HG02642 (cell line): ENCODE measurements around the gene PRKAG2.

Source experiments
- ATAC-seq: cut with Tn5 transposase; IDR thresholded peaks from one replicate; pipeline ENCODE4 v1.9.1; 2021; ENCODE audit warnings: mild to moderate bottlenecking; ENCODE audit not compliant: unreplicated experiment, poor library complexity

PRKAG2 gene

DNA sequence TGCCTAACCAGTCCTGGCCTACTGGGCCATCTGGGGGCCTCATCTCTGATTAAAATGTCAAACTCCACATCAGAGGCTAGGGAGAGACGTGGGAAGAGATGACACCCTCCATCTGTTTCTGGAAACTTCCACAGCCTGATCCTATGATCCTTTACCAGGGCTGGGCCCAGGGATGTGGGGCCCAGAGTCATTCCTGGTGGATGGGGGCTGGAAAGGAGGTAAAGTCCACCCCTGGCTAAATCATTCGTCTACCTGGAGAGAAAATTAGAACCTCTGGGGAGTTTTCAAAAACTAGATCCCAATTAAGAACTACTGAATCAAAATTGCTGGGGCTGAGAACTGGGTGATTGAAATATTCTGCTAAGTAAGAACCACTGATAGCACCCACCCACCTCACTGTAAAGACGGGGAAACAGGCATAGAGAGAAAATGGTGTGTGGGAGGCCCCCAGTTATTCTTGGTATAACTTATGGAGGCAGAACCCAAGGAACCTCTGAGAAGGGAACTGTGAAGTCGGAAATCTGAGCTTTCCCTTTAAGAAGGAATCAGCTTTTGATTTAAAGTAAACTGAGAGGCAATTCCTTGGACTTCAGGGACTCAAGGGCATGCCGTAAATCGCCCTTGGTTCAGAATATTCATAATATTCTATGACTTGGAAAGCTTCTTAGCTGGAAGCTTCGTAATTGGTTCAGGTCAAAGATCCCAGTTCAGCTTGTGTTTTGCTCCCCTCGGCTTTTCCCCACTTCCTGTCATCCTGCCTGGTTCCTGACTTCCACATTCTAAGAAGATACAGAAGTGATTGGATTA, 53.1 kb downstream of the PRKAG2 start:
- ATAC-seq = no peak

DNA sequence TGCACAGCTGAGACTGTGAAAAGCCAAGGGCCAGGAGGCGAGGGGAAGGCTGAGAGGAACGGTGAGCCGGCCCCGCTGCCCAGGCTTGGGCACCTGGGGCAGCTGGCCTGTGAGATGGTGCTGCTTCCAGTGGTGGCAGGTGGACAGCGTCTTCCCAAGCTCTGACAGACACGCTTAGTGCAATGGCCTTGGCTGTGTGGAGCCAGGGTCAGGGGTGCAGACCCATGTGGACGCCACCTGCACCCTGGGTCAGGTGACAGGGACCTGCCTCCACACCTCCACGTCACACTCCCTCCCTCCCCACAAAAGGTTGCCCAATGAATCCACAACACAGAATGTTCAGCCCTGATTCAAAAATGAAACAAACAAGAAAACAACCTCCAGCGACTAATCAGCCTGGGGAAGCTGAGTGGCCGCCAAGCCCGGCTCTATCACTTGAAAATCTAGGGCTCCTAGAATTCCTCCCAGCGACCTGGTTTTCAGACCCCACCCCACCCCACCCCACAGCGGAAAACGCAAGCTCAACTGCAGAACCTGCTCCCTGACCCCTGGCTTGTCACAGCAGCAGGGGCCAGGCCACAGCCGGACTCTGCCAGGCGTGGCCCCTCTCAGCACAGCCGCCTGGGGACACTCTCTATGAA, 54.3 kb downstream of the PRKAG2 start:
- no peak for ATAC-seq

DNA sequence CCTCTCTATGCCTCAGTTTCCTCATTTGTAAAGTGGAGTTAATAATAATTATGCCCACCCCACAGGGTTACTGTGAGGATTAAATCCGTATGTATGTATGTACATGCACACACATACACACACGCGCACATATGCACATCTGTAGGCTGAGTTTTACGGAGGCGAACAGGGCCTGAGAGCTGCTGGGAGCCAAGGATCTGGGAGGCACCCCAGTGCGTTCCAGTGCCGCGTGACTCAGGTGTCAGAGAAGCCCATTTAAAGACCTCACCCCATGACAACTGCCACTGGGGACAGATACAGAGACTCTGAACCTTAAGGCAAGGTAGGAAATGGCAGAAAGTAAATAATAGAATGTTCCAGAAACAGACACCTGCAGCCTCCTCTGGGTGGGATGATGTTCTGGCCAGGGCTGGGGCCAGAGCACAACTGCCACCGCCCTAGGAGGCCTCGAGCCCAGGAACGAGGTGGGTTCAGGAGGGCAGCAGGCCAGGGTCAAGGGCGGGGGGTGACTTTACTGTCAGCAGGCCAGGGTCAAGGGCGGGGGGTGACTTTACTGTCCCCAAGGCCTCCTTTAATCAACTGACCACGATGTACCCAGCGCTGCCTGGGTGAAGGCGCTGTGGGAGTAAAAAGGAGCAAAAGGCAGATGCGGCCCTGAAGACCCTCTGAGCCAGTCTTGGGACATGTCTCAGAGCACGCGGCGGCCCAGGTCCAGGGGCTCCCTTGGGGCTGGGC, 54.9 kb downstream of the PRKAG2 start:
- no peak for ATAC-seq

DNA sequence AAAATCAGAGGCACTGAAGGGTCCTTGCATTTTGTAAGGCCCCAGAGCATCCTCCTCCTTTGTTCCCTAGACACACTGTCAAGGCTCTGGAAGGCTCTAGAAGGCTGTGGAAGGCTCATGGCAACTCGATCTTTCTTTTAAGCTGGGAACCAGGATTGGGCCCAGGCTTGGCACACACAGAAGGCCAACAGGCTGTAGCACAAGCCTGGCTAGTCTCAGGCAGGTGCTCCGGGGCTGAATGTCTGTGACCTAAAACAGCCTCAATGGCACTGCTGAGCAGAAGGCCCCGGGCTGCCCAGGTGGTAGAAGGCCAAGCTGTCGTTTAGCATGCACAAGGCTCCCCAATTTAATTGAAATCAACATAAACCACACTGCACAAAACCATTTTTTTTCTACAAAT, 55.7 kb downstream of the PRKAG2 start:
- no peak for ATAC-seq

DNA sequence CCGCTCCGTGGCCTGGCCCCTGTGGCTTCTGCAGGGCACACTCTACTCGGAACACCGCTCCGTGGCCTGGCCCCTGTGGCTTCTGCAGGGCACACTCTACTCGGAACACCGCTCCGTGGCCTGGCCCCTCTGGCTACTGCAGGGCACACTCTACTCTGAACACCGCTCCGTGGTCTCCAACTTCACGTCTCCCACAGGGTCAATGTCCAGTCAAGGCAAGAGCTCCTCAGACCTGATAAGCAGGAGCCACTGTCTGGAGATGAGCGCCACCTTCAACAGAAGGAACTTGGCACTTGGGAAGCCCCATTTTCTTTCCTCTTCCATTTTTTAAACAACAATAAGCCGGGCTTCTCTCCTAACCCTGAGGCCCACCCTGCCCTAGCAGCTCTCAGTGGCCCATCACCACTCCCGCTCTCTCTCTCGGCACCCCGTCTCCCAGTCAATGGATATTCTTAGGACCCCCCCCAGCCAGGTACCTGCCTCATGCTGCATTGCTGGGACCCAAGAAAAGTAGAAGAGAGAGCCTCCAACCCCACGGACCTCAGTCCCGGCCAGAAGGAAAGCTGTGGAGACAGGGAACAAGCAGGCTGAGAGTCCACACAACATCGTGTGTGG, 56.3 kb downstream of the PRKAG2 start:
- ATAC-seq = no peak

DNA sequence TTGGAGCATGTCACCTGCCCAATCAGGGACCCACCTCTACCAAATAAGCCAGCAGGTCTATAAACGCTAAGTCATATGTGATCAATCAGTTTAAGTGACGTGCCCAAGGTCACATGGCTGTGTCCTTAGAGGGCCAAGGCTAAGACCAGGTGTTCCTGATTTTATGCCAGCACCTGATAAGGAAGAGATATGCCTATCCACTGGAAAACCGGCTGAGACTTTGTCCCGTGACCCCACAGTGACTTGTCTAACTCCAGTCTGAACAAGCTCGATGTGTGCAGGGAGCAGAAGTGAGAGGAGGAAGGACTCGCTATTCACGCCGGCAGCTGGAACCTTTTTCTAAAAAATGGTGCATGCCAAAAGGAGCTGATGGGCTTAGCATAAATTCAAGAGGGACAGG, 57.0 kb downstream of the PRKAG2 start:
- ATAC-seq = no peak

DNA sequence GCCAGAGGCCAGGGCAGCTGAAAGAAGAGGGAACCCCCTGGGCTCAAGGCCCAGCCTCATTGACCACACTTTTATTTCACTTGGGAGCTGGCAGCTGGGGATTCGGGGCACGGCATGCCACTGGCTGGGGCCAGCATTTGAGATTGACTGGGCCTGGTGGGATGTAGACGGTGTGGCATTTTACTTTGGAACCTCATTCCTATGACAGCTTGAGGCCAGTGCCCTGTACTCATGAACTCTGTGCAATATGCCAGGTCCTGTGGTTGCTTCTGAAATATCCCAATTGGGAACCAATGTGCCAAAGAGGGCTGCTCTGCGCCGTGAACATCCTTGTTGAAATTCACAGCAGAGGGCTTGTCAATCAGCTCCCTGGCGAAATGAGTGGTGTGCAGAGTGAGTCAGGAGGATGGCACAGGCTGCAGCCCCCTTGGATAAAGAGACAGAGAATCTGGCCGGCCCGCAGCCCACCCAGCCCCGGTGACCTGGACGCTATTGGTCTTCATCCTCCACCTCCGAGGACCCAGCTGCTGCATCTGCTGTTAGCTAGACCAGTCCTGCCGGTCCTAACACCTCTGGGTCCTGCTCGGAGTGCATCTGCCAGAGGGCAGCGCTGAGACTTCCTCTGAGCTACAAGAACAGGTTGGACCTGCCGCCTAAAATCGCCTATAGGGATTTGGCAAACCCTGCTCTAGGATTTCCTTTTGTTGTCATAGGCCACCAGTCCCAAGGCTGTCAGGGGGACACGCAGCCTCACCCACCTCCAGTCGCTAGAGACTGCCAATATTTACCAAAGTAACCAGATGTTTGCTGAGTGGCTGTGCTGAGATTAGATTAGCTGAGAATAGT, 58.0 kb downstream of the PRKAG2 start:
- ATAC-seq = no peak

DNA sequence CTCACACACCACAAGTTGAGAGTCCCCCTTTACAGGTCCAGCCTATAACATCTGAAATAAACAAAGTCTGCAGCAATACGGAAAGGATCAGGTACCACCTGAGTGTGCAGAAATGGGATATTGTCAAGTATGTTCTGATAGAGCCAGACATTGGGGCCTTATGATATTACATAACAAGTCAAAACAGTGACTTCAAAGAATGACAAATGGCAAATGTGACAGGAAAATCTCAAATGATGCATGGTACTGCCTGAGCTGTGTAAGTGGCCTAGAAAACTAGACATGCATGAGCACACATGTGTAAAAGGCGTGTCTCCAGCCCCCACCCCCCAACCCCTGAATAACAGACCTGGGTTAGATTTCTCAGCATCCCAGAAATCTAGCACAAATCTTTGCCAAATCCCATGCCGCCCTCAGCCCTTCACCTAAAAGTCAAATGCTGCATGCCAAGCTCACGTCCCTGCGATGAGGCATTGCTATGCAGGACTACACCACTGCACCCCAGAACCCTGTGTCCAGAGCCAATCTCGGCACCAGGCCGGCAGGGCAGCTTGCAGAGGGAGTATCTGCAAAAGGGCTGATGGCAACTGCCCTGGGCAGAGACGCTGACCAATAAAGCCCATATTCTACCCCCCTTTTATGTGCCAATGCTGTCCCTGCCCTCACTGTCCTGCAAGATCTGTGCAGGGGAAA, 58.8 kb downstream of the PRKAG2 start:
- no peak for ATAC-seq

DNA sequence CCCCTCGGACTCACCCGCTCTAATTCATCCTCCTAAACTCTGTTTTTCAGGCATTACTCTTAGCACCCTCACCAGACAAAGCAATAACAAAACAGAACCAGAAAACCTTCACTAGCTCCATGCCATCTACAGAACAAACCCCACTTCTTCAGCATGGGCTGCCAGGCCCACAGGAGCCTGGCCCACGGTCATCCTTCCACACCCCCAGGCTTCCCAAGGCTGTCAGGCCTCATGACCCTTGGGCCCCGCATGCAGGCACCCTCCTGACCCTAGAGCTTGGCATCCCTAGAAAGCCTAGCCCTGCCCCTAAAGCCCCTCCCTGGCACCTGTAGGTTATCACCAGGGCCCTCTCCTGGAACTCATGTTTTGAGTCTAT, 59.6 kb downstream of the PRKAG2 start:
- no peak for ATAC-seq

DNA sequence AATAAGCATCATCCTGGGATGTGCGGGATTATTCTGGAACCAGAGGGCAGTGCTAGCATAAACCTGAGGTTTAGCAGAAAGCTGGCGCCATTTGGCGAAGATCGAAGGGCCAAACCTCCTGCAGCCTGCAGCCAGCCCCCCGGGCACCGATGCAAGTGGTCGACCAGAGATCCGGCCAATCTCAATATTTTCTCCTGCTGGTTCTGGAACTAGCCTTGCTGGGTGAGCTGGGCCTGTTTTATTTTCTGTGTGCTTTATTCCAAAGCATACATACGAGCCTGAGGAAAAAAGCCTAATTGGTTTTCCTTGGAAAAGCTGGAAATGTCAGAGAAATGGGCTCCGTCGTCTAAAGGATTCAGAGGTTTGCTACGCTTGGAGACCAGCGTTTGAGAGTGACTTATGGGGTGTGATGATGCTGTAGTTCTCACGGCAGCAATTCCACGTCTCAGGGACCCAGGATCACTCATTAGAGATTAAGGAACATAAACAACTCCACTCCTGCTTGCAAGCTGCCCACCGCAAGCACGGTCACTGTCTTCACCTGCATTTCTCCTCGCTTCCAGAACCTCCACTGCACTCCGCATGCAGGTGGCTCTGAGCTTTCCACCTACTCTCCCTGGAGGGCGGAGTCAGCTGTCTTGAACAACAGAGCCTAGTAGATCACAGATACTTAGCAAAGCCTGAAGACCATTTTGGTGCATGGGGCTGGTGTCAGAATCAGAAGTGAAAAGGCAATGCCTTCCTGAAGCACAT, 60.2 kb downstream of the PRKAG2 start:
- ATAC-seq = no peak

DNA sequence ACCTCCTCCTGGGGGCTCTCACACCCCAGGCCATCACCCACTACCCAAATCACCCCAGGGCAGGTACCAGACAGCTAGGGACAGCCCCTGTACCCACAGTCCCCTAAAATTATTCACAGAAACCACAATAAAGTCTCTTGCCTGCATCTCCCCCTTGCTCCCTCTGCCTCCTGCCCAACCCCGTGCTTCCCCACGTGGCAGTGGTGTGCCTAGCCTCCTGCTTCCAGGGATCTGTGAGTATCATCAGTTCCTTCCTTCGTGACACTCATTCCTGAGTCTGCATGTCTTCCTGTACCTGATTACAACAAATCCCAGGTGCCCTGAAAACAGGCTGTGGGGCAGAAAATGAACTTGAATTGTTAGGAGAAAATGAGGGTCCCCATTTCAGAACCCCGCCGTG, 61.5 kb downstream of the PRKAG2 start:
- no peak for ATAC-seq

DNA sequence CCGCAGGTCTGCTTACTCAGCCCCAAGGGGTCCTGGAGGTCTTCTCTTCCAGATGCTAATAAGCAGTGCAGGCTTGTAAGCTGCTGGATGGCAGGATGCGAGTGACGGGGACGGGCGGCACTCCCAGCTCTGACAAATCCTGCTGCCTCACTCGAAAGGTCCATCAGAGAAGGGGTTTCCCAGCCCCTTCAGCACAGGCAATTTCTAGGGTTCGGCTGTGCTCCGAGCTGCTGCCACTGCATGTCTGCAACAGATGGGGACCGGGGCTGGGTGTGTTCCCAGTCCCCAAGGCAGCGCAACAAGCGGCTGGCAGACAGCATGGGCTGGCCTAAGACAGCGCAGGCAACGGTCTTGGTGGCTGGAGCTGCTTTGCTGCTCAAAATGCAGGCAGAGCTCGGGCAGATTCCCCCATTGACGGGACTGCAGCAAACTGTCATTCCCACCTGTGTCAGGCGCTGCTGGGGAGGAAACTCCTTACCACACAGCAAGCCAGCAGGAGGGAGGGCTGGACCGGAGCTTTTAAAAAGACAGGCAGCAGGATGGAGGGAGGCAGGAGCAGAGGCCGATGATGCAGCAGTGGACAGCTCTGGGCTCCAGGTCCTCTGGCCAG, 62.4 kb downstream of the PRKAG2 start:
- ATAC-seq = no peak

DNA sequence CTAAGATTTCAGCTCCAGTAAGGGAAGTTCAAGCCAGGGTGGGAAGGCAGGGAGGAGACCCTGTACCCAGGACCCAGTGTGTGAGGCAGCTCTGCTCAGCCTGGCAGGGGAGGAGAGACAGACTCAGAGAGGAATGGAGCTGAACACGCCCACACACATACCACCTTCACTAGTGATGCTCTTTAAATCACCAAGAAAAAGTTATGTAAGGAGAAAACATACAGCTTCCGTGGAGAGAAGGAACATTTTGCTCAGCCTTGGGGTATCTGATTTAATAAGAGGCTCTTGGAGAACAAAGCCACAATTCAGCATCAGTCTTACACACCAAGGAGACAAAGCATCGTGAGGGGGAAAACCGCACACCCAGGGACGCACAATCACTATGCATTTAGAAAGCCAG, 62.9 kb downstream of the PRKAG2 start:
- no peak for ATAC-seq

DNA sequence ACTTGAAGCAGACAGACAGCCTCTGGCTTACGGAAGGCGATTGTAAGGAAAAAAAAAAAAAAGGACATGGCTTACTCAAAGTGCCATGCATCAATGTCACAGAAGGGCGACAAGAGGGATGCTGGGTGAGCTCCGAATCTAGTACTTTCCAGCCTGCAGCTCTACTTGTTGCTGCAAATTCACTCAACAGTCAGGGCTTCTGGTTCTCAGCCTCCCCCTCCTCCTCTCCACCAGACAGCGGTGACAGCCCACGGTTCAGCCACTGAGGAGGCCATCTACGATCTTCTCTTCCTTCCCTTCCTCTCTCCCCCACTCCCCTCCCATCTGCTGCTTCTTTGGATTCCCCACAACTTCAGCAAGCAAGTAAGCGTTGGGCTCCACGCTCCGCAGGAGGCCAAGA, 63.5 kb downstream of the PRKAG2 start:
- no peak for ATAC-seq

DNA sequence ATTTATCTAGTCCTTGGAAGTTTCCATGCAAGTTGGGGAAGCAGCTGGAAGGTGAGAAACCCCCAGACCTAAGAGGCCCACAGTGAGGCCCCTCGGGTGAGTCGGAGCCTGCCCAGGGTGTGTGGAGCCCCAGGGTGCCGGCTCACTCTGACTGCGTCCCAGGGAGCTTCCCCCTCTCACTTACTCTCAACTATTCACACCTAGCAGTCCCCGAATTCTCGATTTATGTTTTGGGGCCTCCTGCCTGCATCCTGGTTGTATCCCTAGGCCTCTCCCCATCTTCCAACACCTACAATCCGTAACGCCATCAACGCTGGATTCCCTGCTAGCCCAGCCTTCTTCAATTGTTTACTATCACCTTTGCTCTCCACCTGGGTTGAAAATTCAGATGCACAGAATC, 63.9 kb downstream of the PRKAG2 start:
- ATAC-seq = no peak

DNA sequence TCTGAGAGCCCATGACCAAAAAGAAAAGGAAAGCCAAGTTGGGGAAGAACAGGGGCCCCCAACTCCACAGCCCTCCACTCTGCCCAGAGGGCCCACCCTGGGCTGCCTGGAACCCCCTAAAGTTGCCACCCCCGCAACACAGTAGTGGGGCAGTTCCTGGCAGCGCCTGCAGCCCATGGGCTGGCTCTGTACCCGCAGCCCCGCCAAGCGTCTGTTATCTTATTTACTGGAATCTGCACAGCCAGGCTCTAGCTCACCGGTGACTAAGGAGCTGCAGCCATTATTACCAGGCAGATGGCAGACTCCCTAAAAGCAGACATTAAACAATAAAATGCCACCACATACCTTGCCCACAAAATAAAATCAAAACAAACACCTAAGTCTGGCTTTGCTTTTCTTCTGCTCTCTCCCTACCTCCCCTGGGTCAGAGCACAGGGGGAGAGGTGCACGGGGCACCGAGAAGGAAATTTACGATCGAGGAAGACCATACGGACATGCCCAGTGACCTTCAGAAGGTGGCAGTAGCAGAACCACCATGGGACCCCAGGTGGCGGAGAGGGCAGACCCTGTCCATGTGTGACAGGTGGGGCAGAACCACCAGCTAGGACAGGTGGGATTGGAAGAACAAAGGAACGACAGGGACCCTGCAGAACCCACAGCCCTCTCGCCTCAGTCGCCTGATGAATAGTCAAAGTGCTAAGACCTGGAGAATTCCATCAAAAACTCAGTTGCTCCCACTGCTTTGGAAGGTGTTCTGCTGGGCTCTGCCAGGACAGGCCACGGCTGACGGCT, 66.3 kb downstream of the PRKAG2 start:
- no peak for ATAC-seq

DNA sequence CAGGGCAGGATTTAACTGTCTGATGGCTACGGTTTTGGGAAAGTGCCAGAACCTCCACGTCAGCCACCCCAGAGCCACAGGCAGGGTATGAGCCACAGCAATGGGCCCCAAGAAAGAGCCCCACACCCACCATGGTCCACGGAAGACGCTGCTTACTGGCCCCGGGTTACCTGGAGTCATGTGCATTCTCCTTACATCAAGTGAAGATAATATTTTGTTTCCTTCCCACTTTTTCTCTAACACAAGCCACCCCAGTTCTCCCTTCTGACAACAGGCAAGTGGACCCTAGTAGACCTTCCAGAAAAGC, 67.1 kb downstream of the PRKAG2 start:
- ATAC-seq = no peak
